Fibroblast of the aortic adventitia (primary cell): ENCODE results near the gene IFIT3. TPM values are rescaled to one million over a fixed set of nuclear protein-coding genes. Genes with fewer than 3 reads are reported as not detected.

Source experiments
- DNase-seq: peaks from one replicate; pipeline ENCODE4 v3.0.0-alpha.2; 2010; ENCODE audit warnings: low read depth
- H3K4me3 ChIP-seq: 2 replicates; pipeline ENCODE4 v1.5.1; 2011; ENCODE audit warnings: low read depth, mild to moderate bottlenecking, control low read depth, low read length, moderate library complexity
- total RNA-seq: library from RNA; depleted of rRNA; stranded (reverse); fragments of >200 nt; gene quantifications from 2 replicates; pipeline ENCODE4 v1.2.3, GENCODE V29; 2012; ENCODE audit warnings: low replicate concordance
- TF ChIP-seq, protein P1 (sequence below): IDR thresholded peaks from 2 replicates; pipeline ENCODE4 v1.5.1; 2011; ENCODE audit warnings: mild to moderate bottlenecking, low read length, control low read depth, inconsistent platforms; ENCODE audit not compliant: insufficient read depth

The IFIT3 gene
- total RNA-seq, 1 donor, result 23.1 TPM

DNA sequence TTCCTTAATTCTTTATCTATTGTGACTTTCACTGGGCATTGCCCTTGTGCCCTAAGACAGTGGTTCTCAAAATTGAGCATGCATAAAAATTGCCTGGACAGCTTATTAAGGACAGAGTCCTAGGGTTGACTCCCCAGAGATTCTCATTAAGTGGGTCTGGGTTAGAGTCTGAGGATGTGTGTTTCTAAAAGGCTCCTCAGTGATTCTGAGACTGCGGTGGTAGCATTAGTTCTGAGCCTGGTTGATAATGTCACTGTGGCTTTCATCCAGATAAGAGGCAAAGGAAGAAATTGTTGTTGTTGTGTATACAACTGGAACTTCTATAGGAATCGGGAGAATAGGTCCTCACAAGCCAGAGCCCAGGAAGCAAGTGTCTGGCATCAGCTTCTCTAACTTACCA lies 24.6 kb upstream of the IFIT3 start:
- H3K4me3 ChIP-seq, result peak overlapping the region; percentile 71
- TF ChIP-seq, protein P1, sequence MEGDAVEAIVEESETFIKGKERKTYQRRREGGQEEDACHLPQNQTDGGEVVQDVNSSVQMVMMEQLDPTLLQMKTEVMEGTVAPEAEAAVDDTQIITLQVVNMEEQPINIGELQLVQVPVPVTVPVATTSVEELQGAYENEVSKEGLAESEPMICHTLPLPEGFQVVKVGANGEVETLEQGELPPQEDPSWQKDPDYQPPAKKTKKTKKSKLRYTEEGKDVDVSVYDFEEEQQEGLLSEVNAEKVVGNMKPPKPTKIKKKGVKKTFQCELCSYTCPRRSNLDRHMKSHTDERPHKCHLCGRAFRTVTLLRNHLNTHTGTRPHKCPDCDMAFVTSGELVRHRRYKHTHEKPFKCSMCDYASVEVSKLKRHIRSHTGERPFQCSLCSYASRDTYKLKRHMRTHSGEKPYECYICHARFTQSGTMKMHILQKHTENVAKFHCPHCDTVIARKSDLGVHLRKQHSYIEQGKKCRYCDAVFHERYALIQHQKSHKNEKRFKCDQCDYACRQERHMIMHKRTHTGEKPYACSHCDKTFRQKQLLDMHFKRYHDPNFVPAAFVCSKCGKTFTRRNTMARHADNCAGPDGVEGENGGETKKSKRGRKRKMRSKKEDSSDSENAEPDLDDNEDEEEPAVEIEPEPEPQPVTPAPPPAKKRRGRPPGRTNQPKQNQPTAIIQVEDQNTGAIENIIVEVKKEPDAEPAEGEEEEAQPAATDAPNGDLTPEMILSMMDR, result no peak
- no peak for DNase-seq

DNA sequence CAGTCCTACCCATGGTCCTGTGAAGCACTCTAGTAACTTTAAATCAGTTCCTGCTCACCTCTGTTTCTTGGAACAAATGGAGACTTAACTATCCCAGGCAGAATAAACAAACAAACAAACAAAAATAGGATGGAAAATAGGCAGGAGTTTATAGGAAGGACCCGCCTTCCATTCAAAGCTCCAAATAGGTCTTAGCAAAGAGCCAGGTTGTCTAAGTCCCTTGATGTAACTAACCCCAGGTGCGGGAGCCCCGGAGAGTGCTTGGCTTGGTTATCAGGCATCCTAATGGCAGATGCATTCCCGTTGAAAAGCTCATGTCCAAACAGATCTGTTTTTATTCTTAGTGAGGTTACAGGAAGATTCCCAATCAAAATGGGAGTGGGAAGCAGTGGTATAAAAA lies 23.8 kb upstream of the IFIT3 start:
- TF ChIP-seq, protein P1, result no peak
- H3K4me3 ChIP-seq, result peak overlapping the region; percentile 71
- DNase-seq, result no peak

DNA sequence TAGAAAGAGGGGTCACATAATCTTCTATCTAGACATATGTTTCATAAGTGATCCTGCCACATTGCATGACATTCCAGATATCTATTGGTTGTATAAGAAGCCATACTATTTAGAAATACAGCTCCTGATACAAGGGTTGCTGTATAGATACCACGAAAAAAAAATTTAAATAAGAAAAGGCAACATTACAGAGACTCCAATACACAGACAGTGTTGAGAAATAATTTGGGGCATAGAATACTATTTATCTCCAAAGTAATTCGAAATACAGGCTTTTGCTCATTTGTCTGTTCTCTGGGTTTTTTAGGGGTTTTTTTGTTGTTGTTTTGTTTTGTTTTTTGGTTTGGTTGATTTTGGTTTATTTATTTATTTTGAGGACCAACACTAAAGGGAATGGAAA lies 23.4 kb upstream of the IFIT3 start:
- TF ChIP-seq, protein P1, result no peak
- no peak overlapping the region for H3K4me3 ChIP-seq
- DNase-seq, result no peak

DNA sequence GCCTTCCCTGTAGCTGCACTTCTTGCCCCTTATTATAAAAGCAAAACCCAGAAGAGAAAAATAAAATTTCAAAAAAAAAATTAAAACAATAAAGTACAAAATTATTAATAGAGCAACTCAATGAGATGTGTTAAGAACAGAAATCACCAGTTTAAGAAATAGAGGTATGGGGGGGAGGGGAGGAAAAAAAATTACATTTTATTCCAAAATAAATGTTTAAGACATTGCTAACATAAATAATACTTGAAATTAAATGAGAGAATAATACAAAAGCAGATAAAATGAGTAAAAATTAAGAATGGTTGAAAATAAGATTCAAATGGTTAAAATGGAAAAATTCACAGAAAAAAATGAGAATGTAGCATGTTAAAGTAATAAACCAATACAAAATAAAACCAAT lies 22.9 kb upstream of the IFIT3 start:
- TF ChIP-seq, protein P1, result no peak
- H3K4me3 ChIP-seq, result no peak overlapping the region
- DNase-seq, result no peak

DNA sequence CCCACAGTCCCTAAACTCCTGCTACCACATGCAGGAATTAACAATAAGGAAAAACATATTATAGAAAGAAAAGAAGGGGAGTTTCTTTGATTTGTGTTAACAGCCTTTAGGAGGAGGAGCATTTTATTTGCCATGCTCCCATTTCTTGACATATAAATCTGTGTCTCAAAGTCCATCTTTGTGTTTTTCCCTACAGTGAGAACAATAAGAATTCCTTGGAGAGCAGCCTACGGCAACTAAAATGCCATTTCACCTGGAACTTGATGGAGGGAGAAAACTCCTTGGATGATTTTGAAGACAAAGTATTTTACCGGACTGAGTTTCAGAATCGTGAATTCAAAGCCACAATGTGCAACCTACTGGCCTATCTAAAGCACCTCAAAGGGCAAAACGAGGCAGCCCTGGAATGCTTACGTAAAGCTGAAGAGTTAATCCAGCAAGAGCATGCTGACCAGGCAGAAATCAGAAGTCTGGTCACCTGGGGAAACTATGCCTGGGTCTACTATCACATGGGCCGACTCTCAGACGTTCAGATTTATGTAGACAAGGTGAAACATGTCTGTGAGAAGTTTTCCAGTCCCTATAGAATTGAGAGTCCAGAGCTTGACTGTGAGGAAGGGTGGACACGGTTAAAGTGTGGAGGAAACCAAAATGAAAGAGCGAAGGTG lies 21.9 kb upstream of the IFIT3 start:
- no peak overlapping the region for H3K4me3 ChIP-seq
- no peak for DNase-seq
- TF ChIP-seq, protein P1, result no peak

DNA sequence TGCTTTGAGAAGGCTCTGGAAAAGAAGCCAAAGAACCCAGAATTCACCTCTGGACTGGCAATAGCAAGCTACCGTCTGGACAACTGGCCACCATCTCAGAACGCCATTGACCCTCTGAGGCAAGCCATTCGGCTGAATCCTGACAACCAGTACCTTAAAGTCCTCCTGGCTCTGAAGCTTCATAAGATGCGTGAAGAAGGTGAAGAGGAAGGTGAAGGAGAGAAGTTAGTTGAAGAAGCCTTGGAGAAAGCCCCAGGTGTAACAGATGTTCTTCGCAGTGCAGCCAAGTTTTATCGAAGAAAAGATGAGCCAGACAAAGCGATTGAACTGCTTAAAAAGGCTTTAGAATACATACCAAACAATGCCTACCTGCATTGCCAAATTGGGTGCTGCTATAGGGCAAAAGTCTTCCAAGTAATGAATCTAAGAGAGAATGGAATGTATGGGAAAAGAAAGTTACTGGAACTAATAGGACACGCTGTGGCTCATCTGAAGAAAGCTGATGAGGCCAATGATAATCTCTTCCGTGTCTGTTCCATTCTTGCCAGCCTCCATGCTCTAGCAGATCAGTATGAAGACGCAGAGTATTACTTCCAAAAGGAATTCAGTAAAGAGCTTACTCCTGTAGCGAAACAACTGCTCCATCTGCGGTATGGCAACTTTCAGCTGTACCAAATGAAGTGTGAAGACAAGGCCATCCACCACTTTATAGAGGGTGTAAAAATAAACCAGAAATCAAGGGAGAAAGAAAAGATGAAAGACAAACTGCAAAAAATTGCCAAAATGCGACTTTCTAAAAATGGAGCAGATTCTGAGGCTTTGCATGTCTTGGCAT lies 21.1 kb upstream of the IFIT3 start:
- no peak overlapping the region for H3K4me3 ChIP-seq
- TF ChIP-seq, protein P1, result no peak
- DNase-seq, result no peak

DNA sequence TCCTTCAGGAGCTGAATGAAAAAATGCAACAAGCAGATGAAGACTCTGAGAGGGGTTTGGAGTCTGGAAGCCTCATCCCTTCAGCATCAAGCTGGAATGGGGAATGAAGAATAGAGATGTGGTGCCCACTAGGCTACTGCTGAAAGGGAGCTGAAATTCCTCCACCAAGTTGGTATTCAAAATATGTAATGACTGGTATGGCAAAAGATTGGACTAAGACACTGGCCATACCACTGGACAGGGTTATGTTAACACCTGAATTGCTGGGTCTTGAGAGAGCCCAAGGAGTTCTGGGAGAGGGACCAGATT lies 20.6 kb upstream of the IFIT3 start:
- peak; percentile 16 for DNase-seq
- H3K4me3 ChIP-seq, result no peak overlapping the region
- TF ChIP-seq, protein P1, result no peak
